Esophagus squamous epithelium (tissue), 4 donors: Measurements from ENCODE around the gene SLC19A1.

Experiments
- POLR2A ChIP-seq, 4 donors: fragments of 450-650 bp; IDR thresholded peaks; one replicate each; pipeline ENCODE4 v1.6.1; 2017; ENCODE audit warnings: antibody characterized with exemption in 4 of 4, mild to moderate bottlenecking in 4 of 4, moderate library complexity in 3 of 4
- TF ChIP-seq, protein P1 (sequence below), 6 experiments: fragments of 450-650 bp in 4 of 6; fragments of 200-600 bp in 2 of 6; sonication (generic) in 2 of 6; IDR thresholded peaks; one replicate each; pipeline ENCODE4 v1.5.1; 2016 to 2019; ENCODE audit warnings: antibody characterized with exemption in 6 of 6, mild to moderate bottlenecking in 4 of 6, moderate library complexity in 4 of 6

DNA sequence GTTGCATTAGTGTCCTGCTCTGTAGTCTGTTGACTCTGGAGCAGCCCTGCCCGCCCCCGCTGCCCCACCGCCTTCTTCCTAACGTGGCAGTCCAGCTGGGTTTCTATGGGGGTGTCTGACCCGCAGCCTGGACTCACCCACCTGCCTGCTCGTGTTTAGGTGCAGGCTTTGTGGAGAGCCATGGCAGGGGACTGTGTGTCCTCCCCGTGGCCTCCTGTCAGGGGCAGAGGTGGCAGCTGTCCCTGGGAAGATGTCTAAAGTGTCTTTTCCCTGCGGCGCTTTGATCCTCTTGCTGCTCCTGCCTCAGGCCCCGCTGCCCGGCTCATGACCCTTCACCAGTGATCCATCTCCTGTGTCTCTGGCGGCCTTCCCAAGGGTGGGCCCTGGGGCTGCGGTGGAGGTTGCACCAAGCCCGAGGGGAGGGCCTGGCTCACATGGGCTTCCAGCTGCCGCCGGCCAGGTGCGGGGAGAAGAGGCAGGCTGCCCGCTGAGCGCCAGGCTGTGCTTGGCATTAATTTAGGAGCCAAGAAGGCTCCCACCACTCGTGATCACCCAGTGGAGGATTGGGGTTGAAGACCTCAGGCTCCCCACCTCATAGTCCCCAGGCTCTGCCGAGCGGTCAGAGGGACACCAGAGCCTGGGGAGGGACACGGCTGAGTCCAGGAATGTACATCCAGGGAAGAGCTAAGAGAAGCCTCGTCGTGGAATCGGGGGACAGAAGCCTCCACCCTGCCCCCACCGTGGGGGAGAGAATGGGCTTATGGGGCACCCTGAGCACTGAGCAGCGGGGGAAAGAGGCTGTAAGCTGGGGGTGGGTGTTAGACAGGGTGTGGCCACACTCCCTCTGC lies 93.2 kb downstream of the SLC19A1 start:
- TF ChIP-seq, protein P1, sequence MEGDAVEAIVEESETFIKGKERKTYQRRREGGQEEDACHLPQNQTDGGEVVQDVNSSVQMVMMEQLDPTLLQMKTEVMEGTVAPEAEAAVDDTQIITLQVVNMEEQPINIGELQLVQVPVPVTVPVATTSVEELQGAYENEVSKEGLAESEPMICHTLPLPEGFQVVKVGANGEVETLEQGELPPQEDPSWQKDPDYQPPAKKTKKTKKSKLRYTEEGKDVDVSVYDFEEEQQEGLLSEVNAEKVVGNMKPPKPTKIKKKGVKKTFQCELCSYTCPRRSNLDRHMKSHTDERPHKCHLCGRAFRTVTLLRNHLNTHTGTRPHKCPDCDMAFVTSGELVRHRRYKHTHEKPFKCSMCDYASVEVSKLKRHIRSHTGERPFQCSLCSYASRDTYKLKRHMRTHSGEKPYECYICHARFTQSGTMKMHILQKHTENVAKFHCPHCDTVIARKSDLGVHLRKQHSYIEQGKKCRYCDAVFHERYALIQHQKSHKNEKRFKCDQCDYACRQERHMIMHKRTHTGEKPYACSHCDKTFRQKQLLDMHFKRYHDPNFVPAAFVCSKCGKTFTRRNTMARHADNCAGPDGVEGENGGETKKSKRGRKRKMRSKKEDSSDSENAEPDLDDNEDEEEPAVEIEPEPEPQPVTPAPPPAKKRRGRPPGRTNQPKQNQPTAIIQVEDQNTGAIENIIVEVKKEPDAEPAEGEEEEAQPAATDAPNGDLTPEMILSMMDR (IDR thresholded peaks at IDR 0.05) = no peak
- TF ChIP-seq POLR2A (IDR thresholded peaks at IDR 0.05) = no peak
